DLD1 (cell line): Measurements from ENCODE around the gene ST7.

Experiments
- in situ Hi-C: cut with HindIII; loops from 2 replicates; pipeline ENCODE4 v1.10.0; 2017; ENCODE audit warnings: low sequenced_read_pairs

ST7 gene

GRCh38 chr7:117179701-117180100 lies 226.4 kb downstream of the ST7 start:
- in situ Hi-C loops, result no loop called here

- in situ Hi-C loops, result no loop called here
Observed at GRCh38 chr7:117183729-117184128, 230.4 kb downstream of the ST7 start.

GRCh38 chr7:117184367-117184766 lies 231.1 kb downstream of the ST7 start:
- in situ Hi-C loops, result no loop called here

- in situ Hi-C loops, result no loop called here
Observed at GRCh38 chr7:117185124-117185523, 231.8 kb downstream of the ST7 start.

- in situ Hi-C loops, result no loop called here
Observed at GRCh38 chr7:117186218-117187010, 233.1 kb downstream of the ST7 start.

GRCh38 chr7:117188376-117188775 lies 235.1 kb downstream of the ST7 start:
- in situ Hi-C loops, result no loop called here

- in situ Hi-C loops, result no loop called here
Observed at GRCh38 chr7:117188949-117189592, 235.8 kb downstream of the ST7 start.

- in situ Hi-C loops, result no loop called here
Observed at GRCh38 chr7:117190104-117190503, 236.8 kb downstream of the ST7 start.

- in situ Hi-C loops, result no loop called here
Observed at GRCh38 chr7:117190746-117191435, 237.6 kb downstream of the ST7 start.

- in situ Hi-C loops, result no loop called here
Observed at GRCh38 chr7:117192108-117192507, 238.8 kb downstream of the ST7 start.

- in situ Hi-C loops, result no loop called here
Observed at GRCh38 chr7:117193564-117193963, 240.3 kb downstream of the ST7 start.

GRCh38 chr7:117194445-117194844 lies 241.1 kb downstream of the ST7 start:
- in situ Hi-C loops, result no loop called here

- in situ Hi-C loops, result no loop called here
Observed at GRCh38 chr7:117195361-117196029, 242.2 kb downstream of the ST7 start.

GRCh38 chr7:117200132-117200531 lies 246.8 kb downstream of the ST7 start:
- in situ Hi-C loops, result no loop called here

GRCh38 chr7:117200786-117201458 lies 247.6 kb downstream of the ST7 start:
- in situ Hi-C loops, result no loop called here

- in situ Hi-C loops, result no loop called here
Observed at GRCh38 chr7:117202511-117202910, 249.2 kb downstream of the ST7 start.

GRCh38 chr7:117203205-117203604 lies 249.9 kb downstream of the ST7 start:
- in situ Hi-C loops, result no loop called here

GRCh38 chr7:117205873-117206272 lies 252.6 kb downstream of the ST7 start:
- in situ Hi-C loops, result no loop called here

- in situ Hi-C loops, result no loop called here
Observed at GRCh38 chr7:117208257-117208656, 255.0 kb downstream of the ST7 start.

- in situ Hi-C loops, result no loop called here
Observed at GRCh38 chr7:117210397-117210796, 257.1 kb downstream of the ST7 start.

- in situ Hi-C loops, result no loop called here
Observed at GRCh38 chr7:117210908-117211307, 257.6 kb downstream of the ST7 start.
